Activated T-helper 2 cell treated with anti-CD3 and anti-CD28 coated beads, Interferon-gamma antibody, Interleukin-2, Interleukin-4, amounts not matched to agents 10 μg/mL and 5 μg/mL and 100 μg/mL, durations not matched to agents 14 hours and 24 hours and 36 hours (primary cell): ENCODE data around the gene APPBP2. TPM values are rescaled to one million over a fixed set of nuclear protein-coding genes. Genes with fewer than 3 reads are reported as not detected.

Source experiments
- total RNA-seq: library from RNA; stranded (reverse); gene quantifications from 2 replicates; pipeline ENCODE4 v1.2.3, GENCODE V29; 2022

Gene APPBP2
- total RNA-seq, 1 donor from 2014 or later, result 26.9 TPM

Other genes with a start within 250 kb of the APPBP2 start
- 31.9 and 36.3 TPM in 2 replicates for gene USP32, start 134.1 kb downstream of the APPBP2 start, total RNA-seq
- 0.43 and 0.55 TPM in 2 replicates for gene CHCT1, start 103.8 kb downstream of the APPBP2 start, total RNA-seq
- gene PPM1D, start 74.0 kb upstream of the APPBP2 start, total RNA-seq, result 14.9 and 15.1 TPM in 2 replicates
- 10.7 and 13.5 TPM in 2 replicates for gene BCAS3, start 151.6 kb upstream of the APPBP2 start, total RNA-seq